ENCODE data around the gene FOXD3. TPM values are rescaled to one million over a fixed set of nuclear protein-coding genes. Genes with fewer than 3 reads are reported as not detected.

The FOXD3 gene
- total and polyA plus RNA-seq, 2 experiments from 2014 or later = 13.8 to 49.0 TPM

DNA sequence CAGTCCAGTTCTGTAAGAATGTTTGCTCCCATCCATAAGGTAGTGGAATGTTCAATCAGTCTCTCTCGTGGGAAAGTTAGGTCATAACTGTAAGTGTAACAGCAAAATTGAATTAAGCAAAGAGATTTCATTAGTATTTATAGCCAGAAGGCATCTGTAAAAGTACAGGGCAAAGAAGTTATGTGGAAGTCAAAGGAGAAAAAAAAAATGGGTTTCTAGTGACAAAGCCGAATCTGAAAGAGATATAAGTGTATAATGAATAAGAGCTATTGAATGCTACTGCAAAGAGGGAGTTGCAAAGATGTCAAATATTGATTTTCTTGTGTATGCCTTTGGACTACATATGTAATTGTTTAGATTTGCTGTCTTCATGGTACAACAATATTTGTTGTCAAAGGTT is 47.4 kb upstream of the FOXD3 start (continued):
- TF ChIP-seq, protein P1, sequence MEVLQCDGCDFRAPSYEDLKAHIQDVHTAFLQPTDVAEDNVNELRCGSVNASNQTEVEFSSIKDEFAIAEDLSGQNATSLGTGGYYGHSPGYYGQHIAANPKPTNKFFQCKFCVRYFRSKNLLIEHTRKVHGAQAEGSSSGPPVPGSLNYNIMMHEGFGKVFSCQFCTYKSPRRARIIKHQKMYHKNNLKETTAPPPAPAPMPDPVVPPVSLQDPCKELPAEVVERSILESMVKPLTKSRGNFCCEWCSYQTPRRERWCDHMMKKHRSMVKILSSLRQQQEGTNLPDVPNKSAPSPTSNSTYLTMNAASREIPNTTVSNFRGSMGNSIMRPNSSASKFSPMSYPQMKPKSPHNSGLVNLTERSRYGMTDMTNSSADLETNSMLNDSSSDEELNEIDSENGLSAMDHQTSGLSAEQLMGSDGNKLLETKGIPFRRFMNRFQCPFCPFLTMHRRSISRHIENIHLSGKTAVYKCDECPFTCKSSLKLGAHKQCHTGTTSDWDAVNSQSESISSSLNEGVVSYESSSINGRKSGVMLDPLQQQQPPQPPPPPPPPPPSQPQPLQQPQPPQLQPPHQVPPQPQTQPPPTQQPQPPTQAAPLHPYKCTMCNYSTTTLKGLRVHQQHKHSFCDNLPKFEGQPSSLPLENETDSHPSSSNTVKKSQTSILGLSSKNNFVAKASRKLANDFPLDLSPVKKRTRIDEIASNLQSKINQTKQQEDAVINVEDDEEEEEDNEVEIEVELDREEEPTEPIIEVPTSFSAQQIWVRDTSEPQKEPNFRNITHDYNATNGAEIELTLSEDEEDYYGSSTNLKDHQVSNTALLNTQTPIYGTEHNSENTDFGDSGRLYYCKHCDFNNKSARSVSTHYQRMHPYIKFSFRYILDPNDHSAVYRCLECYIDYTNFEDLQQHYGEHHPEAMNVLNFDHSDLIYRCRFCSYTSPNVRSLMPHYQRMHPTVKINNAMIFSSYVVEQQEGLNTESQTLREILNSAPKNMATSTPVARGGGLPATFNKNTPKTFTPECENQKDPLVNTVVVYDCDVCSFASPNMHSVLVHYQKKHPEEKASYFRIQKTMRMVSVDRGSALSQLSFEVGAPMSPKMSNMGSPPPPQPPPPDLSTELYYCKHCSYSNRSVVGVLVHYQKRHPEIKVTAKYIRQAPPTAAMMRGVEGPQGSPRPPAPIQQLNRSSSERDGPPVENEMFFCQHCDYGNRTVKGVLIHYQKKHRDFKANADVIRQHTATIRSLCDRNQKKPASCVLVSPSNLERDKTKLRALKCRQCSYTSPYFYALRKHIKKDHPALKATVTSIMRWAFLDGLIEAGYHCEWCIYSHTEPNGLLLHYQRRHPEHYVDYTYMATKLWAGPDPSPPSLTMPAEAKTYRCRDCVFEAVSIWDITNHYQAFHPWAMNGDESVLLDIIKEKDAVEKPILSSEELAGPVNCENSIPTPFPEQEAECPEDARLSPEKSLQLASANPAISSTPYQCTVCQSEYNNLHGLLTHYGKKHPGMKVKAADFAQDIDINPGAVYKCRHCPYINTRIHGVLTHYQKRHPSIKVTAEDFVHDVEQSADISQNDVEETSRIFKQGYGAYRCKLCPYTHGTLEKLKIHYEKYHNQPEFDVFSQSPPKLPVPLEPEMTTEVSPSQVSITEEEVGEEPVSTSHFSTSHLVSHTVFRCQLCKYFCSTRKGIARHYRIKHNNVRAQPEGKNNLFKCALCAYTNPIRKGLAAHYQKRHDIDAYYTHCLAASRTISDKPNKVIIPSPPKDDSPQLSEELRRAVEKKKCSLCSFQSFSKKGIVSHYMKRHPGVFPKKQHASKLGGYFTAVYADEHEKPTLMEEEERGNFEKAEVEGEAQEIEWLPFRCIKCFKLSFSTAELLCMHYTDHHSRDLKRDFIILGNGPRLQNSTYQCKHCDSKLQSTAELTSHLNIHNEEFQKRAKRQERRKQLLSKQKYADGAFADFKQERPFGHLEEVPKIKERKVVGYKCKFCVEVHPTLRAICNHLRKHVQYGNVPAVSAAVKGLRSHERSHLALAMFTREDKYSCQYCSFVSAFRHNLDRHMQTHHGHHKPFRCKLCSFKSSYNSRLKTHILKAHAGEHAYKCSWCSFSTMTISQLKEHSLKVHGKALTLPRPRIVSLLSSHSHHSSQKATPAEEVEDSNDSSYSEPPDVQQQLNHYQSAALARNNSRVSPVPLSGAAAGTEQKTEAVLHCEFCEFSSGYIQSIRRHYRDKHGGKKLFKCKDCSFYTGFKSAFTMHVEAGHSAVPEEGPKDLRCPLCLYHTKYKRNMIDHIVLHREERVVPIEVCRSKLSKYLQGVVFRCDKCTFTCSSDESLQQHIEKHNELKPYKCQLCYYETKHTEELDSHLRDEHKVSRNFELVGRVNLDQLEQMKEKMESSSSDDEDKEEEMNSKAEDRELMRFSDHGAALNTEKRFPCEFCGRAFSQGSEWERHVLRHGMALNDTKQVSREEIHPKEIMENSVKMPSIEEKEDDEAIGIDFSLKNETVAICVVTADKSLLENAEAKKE (CRISPR knock-in tag; IDR thresholded peaks at IDR 0.05) = no peak
- TF ChIP-seq STAT1 (IDR thresholded peaks at IDR 0.05; ENCODE audit: unreplicated experiment) = no peak
- TF ChIP-seq ZNF331 (CRISPR knock-in tag; IDR thresholded peaks at IDR 0.05; ENCODE audit: low read depth) = no peak
- TF ChIP-seq, protein P2, sequence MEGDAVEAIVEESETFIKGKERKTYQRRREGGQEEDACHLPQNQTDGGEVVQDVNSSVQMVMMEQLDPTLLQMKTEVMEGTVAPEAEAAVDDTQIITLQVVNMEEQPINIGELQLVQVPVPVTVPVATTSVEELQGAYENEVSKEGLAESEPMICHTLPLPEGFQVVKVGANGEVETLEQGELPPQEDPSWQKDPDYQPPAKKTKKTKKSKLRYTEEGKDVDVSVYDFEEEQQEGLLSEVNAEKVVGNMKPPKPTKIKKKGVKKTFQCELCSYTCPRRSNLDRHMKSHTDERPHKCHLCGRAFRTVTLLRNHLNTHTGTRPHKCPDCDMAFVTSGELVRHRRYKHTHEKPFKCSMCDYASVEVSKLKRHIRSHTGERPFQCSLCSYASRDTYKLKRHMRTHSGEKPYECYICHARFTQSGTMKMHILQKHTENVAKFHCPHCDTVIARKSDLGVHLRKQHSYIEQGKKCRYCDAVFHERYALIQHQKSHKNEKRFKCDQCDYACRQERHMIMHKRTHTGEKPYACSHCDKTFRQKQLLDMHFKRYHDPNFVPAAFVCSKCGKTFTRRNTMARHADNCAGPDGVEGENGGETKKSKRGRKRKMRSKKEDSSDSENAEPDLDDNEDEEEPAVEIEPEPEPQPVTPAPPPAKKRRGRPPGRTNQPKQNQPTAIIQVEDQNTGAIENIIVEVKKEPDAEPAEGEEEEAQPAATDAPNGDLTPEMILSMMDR (conservative IDR thresholded peaks at IDR 0.05; ENCODE audit: low read depth in 2 of 2) = no peak
- no peak for TF ChIP-seq EZH2 (IDR thresholded peaks at IDR 0.05; ENCODE audit: low read depth, unreplicated experiment)
- no peak for TF ChIP-seq CREB1 (CRISPR knock-in tag; IDR thresholded peaks at IDR 0.05; ENCODE audit: low read depth)
- no peak for TF ChIP-seq NANOG (IDR thresholded peaks at IDR 0.05; ENCODE audit: borderline replicate concordance)
- TF ChIP-seq ZNF114 (CRISPR knock-in tag; IDR thresholded peaks at IDR 0.05) = no peak
- TF ChIP-seq, protein P3, sequence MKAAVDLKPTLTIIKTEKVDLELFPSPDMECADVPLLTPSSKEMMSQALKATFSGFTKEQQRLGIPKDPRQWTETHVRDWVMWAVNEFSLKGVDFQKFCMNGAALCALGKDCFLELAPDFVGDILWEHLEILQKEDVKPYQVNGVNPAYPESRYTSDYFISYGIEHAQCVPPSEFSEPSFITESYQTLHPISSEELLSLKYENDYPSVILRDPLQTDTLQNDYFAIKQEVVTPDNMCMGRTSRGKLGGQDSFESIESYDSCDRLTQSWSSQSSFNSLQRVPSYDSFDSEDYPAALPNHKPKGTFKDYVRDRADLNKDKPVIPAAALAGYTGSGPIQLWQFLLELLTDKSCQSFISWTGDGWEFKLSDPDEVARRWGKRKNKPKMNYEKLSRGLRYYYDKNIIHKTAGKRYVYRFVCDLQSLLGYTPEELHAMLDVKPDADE (IDR thresholded peaks at IDR 0.05) = no peak
- no peak for TF ChIP-seq JUNB (IDR thresholded peaks at IDR 0.05; ENCODE audit: unreplicated experiment)
